MG63 (cell line): Measurements from ENCODE around the gene KLF3. TPM values are rescaled to one million over a fixed set of nuclear protein-coding genes. Genes with fewer than 3 reads are reported as not detected.

ENCODE experiments used
- DNase-seq: peaks from one replicate; pipeline ENCODE4 v3.0.0-alpha.2; 2020
- H3K27me3 ChIP-seq: fragments of 250-450 bp; sonication (Bioruptor Pico); 2 replicates; pipeline ENCODE4 v1.5.1; 2020; ENCODE audit warnings: mild to moderate bottlenecking, moderate library complexity
- H3K36me3 ChIP-seq: fragments of 250-450 bp; sonication (Bioruptor Pico); 2 replicates; pipeline ENCODE4 v1.5.1; 2020; ENCODE audit warnings: mild to moderate bottlenecking, moderate library complexity
- H3K4me3 ChIP-seq: fragments of 250-450 bp; sonication (Bioruptor Pico); 2 replicates; pipeline ENCODE4 v1.5.1; 2020; ENCODE audit warnings: mild to moderate bottlenecking, moderate library complexity
- H3K9me3 ChIP-seq: fragments of 250-450 bp; sonication (Bioruptor Pico); 2 replicates; pipeline ENCODE4 v1.5.1; 2020; ENCODE audit warnings: mild to moderate bottlenecking, moderate library complexity
- total RNA-seq: library from RNA; depleted of rRNA; stranded (reverse); fragments of >200 nt; shearing (Covaris generic); gene quantifications from 2 replicates; pipeline ENCODE4 v1.2.3, GENCODE V29; 2014; ENCODE audit warnings: low replicate concordance

The KLF3 gene
- total RNA-seq, 1 experiment from 2014 or later = 1.9 TPM

DNA sequence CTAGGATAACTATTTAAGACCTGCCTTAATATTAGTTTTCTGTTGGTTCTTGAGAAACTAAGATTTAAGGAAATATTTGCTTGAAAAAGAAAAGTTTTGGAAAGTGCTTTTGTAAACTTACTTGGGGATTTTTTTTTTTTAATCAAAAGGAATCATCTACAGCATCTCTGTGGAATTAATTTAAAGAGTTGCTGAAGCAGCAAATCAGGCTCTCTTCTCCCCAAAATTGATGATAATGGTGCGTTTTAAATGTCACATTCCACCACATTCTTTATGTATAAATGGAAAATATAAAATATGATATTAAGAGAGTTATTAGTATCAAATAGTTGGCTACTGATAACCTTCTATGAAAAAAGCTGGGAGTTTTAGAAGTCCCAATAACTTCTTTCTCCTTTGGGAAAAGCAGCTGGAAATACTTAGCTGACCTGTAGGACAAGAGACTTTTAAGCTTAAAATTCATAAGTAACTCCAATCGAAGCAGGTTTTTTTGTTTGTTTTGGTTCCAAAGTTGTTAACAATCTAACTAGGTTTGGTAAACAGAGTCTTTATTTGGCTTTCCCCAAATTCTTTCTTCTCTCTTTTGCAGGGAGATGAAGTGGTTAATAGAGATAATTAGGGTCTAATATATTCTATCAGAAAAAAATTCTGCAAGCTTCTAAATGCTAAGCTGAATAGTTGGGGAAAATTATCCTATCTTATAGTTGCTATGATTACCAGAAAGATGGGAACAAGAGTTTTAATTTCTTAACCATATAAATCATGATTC lies 4.4 kb downstream of the KLF3 start:
- H3K4me3 ChIP-seq = no peak overlapping the region; the same call in 1 of the 2 replicates
- no peak for DNase-seq
- H3K27me3 ChIP-seq = no peaks in the 10 kb centered on the region
- H3K36me3 ChIP-seq = peaks cover 22% of the 10 kb centered on the region
- no peaks in the 10 kb centered on the region for H3K9me3 ChIP-seq

DNA sequence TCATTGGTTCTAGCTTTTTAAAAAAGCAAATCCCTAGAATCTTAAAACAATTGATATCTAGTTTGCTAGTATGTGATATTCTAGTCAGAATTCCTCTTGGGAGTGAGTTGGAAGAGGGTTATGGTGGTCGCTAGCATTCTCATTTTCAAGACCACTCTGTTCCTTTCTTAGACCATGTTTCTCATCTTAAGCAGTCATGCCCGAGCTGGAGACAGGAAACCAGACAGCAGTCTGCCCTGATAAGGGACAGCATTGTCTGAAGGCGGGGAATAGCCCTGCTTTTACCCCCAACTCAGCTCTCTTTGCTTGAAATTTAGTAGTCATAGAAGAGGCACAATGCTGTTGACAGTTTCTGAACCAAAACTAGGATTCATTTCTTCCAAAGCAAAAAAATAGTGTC lies 5.2 kb downstream of the KLF3 start:
- Histone ChIP-seq H3K9me3 (no peaks in the 10 kb centered on the region), H3K4me3 (no peak overlapping the region), H3K27me3 (no peaks in the 10 kb centered on the region), H3K36me3 (peaks cover 26% of the 10 kb centered on the region)
- DNase-seq = no peak

DNA sequence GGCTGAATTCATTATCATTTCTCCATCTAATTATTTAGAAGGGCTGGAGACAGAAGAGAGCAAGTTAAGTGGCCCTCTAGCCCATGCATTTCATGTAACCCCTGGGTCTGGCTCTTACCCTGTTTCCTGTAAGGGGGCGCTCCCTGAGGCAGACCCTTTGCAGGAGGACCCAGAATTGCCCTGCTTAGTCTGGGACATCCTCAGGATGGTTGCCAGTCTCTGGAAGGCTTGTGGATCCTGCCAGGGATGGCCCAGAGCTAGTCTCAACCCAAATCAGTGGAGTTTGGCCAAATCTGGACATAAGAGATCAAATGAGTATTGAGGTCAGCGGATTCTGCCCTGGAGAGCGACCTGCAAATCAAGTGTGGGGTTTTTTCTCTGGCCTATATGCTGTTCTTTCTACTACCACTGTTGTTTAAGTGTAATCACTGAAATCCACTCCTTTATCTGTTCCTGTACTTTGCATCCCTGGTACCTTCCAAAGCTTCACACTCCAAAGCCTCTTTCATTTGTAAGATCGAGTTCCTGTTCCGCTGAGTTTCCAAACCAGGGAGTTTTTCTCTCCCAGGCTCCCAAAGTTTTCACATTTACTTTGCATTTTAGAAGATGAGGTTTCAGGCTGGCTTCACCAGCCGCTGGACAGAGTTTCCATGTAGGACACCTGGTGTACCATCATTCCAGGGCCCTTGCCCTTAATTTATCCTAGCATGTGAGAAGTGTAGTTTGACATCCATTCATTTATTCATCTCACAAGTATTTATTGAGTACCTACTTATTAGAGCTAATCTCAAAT lies 6.3 kb downstream of the KLF3 start:
- no peak for DNase-seq

DNA sequence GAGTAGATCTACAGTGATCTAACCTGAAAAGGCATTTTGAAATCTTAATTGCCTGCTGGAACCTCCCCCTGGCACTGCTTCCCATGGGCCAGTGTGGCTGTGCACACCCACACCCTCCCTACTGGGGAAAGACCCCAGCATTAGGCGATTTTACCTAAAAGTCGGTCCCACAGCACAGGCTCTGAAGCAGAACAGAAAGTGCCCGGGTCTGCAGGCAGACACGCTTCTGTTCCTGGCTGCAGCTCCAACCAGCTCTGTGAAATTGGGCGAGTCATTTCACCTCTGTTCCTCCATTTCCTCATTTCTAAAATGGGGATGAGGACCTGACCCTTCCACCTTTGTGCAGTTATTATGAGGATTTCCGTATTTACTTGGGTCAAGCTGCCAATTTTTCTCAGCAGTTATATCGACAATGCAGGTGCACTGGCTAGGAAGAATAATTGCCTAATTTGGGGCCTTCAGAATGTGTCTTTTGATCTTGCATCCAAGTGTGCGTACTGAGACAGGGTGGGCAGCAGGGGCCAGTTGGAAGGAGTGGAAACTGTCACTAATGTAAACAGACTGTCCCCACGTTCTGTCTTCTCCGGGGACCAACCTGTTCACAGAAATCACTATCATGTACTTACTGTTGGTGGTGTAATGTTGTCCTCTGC lies 7.1 kb downstream of the KLF3 start:
- no peak for DNase-seq
- H3K4me3 ChIP-seq = no peak overlapping the region
- H3K36me3 ChIP-seq = peaks cover 14% of the 10 kb centered on the region
- no peaks in the 10 kb centered on the region for H3K9me3 ChIP-seq
- H3K27me3 ChIP-seq = no peaks in the 10 kb centered on the region

More for the DNA sequence above, 6.3 kb downstream of the KLF3 start:
- Histone ChIP-seq H3K4me3 (no peak overlapping the region), H3K36me3 (peaks cover 22% of the 10 kb centered on the region), H3K9me3 (no peaks in the 10 kb centered on the region), H3K27me3 (no peaks in the 10 kb centered on the region)

DNA sequence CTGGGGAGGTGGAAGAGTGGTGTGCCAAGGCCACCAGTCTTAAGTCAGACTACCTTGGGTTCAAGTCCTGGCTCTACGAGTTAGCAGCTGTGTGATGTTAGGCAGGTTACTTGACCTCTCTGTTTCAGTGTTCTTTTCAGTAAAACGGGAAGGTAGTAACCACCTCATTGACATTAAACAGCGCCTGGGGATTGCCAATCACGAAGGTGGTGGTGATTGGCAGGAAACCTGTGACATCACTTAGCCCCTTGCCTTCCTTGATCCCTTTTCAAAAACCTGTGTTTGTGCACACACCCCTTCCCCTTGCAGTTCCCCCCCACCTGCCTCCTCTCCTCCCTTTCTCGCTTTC lies 7.6 kb downstream of the KLF3 start:
- peaks cover 11% of the 10 kb centered on the region; the same call in 1 of the 2 replicates for H3K36me3 ChIP-seq
- no peak for DNase-seq
- H3K27me3 ChIP-seq = no peaks in the 10 kb centered on the region
- H3K4me3 ChIP-seq = no peak overlapping the region
- no peaks in the 10 kb centered on the region for H3K9me3 ChIP-seq

DNA sequence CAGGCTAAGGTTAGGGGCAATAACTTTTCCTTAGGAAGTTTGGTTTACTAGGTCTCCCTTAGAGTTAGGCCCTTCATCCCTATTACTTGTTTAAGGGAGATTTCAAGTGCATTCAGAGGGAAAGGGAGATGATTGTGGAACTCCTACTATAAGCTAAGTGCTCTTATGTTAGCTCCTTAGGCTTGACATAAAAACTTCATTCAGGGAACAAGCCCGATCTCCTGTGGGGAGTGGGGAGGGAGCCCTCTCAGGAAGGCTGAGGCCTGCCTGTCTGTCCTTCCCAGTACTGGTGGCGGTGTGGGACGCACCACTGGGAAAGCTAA lies 8.0 kb downstream of the KLF3 start:
- Histone ChIP-seq H3K4me3 (no peak overlapping the region), H3K27me3 (no peaks in the 10 kb centered on the region), H3K36me3 (peaks cover 9% of the 10 kb centered on the region; the same call in 1 of the 2 replicates), H3K9me3 (no peaks in the 10 kb centered on the region)
- no peak for DNase-seq

DNA sequence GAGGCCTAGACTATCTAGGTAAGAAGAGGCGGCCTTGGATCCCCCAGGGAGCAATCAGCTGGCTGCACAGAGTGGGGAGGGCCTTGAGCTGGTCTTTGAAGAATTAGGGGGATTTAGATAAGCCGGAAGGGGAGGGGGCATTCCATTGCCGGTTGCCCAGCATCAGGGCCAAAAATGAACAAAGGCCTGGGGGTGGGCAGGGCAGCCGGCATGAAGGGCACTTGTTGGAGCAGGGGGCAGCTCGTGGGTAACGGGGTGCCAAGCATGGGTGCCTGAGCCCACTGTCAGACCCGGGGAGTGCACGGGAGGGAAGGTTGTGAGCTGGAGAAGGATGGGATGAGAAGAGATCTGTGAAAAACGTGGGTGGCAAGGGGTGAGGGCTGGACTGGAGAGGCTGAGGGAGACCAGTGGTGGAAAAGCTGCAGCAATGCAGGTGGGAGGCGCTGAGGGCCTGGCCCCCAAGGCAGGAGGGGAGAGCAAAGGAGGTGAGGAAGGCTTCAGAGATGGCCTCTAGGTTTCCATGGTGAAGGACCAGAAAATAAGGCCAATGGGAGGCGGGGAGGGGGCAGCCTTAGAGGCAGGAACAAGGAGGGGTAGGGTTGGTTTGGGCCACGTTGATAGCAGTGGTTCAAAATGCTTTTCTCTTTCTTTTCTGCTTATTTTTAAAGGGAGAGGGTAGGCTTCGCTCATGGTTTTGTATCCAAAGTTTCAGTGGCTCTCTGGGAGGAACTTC lies 8.6 kb downstream of the KLF3 start:
- Histone ChIP-seq H3K4me3 (no peak overlapping the region), H3K27me3 (no peaks in the 10 kb centered on the region), H3K9me3 (no peaks in the 10 kb centered on the region), H3K36me3 (peaks cover 9% of the 10 kb centered on the region; the same call in 1 of the 2 replicates)
- DNase-seq = no peak

DNA sequence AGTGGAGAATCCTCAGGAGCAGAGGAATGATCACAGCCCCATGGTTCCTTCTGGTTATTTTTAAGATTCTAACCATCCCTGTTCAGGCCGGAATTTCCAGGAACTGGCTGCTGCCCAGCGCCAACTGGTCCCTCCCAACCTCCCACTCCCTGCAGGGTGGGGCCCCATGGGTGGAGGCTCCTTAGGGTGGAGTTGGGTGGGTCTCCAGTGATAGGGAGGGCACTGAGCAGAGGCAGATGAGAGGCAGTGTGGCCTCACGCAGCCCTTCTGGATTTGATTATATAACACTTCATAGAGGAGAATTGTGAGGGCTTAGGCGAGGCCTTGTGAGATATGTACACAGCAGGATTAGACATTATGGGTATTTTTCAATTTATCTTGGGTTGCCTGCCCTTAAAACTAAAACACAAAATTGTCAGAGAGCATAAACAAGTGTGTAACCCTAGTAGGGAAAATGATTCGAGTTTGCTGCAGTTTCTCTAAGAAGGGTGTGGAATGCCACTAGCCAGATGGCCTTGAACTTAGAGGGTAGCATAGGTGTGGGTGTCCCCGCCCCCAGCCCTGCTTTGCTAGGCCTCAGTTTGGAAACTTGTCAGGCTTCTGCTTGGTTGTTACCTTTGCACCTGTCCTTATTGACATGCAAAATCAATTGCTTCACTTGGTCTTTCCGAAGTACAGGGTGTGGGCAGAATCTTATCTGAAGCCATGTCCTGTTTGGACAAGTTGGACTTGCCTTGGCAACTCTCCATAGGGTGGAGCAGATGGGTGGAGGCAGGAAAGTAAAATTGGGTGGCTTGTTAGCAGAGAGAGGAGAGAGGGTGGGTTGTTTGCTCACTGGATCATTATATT lies 9.4 kb downstream of the KLF3 start:
- H3K9me3 ChIP-seq = no peaks in the 10 kb centered on the region
- no peaks in the 10 kb centered on the region for H3K27me3 ChIP-seq
- no peak overlapping the region for H3K4me3 ChIP-seq
- peak; percentile 70 for DNase-seq
- peaks cover 10% of the 10 kb centered on the region for H3K36me3 ChIP-seq

DNA sequence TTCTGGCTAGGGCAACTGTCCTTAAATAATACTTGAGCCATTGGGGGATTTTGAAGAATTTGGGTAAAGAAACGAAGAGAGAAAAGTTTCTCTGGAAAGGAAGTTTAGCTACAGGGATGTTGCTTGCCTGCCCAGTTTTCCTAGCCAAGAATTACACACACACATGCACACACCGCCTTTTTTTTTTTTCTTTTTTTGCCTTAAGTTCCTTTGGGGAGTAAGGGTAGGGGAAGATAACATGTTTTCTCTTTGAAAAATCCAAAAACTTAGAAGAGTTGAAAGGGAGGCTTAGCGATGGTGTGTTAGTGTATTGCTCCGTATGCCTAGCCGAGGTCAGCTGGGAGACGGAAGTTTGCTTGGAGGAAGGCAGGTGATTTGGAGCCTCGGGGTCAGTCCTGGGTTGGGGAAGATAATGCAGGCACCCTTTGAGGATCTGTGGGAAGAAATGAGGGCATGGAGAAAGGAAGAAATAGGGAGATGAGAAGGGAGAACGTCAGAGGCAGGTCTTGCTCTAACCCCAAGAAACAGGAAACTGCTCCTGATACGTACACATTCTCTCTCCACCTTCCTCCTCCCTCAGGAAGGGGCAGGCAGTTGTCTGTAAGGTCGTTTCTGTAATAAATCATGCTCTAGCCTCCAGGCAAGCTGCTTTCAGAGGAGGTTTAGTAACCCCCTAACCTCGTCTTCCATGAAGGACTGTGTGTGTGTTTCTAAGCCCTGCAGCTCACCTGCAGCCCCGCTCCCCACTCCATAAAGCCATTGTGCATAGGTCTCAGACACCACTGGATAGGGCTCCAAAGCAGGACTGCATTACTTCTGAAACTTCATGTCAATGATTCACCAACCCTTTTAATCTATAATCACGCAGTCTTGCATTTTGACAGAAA lies 10.5 kb downstream of the KLF3 start:
- no peaks in the 10 kb centered on the region for H3K9me3 ChIP-seq
- no peak overlapping the region for H3K4me3 ChIP-seq
- no peaks in the 10 kb centered on the region for H3K27me3 ChIP-seq
- H3K36me3 ChIP-seq = peaks cover 11% of the 10 kb centered on the region
- DNase-seq = no peak

DNA sequence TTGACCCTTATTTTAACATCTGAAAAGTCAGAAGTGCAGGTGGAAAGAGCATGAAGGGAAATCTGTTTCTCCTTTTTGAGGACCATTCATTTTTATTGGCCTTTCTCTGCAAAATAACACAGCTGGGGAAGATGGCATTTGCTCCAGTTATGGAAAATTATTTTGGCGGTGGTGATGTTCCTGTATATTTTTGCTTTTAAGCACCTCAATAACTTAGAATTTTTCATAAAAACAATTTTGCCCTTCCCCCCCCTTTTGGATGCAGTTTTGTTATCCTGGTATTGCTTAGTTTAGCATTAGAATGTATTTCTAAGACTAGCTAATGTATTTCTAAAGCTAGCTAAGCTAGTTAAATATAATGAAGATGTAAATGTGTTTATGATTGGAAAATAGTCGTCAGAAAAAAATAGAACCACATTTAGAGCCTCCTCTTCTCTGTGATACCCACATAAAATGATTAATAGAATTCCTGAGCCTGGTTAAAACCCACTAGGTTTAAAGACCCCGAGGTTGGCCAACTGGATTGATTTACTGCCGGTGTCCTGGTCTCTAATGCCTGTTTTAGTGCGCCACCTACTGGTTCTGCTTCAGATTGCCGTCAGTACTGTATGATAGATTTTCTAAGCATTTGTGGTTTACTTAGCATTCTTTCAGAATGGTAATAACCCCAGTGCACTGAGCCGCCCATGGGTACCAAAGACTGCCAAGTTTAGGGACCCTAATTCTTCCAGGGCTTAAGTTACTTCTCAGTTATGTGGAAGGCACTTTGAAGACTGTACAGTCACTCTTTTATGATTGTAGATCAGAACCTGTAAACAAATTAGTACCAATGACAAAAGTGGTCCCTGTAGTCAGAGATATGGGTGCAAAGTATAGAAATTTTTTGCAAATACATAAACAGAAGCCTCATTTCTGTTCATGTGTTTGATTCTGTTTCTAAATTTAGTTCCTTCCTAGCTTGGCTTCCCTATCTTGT lies 11.4 kb downstream of the KLF3 start:
- H3K4me3 ChIP-seq = no peak overlapping the region
- H3K36me3 ChIP-seq = peaks cover 11% of the 10 kb centered on the region
- H3K27me3 ChIP-seq = no peaks in the 10 kb centered on the region
- DNase-seq = peak; percentile 52
- no peaks in the 10 kb centered on the region for H3K9me3 ChIP-seq

DNA sequence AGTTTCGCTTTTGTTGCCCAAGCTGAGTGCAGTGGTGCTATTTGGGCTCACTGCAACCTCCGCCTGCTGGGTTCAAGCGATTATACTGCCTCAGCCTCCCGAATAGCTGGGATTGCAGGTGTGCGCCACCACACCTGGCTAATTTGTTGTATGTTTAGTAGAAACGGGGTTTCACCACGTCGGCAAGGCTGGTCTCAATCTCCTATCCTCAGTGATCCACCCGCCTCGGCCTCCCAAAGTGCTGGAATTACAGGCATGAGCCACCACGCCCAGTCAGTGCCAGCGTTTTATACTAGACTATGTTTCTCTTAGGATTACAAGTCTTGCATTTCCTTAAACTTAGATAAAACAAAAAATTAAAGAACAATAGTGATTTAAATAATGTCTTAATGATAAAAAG lies 13.0 kb downstream of the KLF3 start:
- no peaks in the 10 kb centered on the region for H3K27me3 ChIP-seq
- H3K9me3 ChIP-seq = no peaks in the 10 kb centered on the region
- no peak overlapping the region for H3K4me3 ChIP-seq
- no peak for DNase-seq
- peaks cover 14% of the 10 kb centered on the region for H3K36me3 ChIP-seq

DNA sequence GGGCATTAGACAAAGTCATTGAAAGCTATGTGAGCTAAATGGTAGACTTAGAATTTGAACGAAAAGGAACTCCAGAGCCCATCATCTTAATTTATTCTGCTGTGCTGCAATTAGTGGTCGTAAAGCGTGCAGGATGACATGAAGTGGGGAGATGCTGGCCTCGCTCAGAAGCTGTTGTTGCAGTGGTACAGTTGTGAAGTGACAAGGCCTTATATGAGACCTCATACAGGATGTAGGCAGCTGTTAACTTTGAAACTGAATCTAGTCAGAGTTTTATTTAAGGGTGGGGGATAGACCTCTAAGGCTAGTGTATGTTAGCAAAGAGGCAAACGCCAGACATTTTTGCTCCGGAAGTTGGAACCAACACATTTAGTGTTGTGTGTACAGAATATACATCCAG lies 13.4 kb downstream of the KLF3 start:
- no peaks in the 10 kb centered on the region for H3K27me3 ChIP-seq
- no peak for DNase-seq
- no peak overlapping the region for H3K4me3 ChIP-seq
- peaks cover 15% of the 10 kb centered on the region for H3K36me3 ChIP-seq
- no peaks in the 10 kb centered on the region for H3K9me3 ChIP-seq

DNA sequence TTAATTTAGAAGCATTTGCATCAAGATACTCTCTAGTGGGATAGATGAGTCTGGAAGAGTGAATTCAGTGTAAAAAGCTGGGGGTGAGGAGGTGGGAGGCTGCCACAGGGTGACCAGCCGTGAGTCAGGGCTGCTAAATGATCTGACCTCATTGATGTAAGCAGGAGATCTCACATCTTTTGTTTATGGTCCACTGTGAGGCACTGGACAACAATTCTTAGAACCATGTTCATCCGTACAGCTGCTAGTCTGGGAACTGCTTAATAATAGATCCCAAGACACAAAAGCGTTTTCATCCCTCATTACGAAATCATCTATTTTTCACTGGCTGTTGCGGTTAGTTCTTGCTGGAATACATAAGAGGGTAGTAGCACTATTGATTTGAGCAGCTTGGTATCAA lies 14.1 kb downstream of the KLF3 start:
- peak; percentile 73 for DNase-seq
- Histone ChIP-seq H3K9me3 (no peaks in the 10 kb centered on the region), H3K27me3 (no peaks in the 10 kb centered on the region), H3K4me3 (no peak overlapping the region), H3K36me3 (peaks cover 21% of the 10 kb centered on the region)

DNA sequence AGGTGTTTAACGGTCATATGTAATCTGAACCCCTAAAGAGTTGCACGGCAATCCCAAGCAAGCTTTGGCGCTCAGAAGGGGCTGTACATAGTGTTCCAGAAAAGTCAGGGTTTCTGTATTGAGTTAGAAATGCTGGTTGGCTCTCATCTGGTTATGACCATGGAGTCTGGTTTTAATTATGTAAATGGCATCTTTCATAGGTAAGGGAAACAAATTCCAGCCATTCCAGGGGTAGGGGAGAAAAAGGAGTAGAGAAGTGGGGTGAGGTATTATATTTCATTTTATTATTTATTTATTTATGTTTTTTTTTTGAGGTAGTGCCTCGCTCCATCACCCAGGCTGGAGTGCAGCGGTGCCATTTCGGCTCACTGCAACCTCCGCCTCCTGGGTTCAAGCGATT lies 15.9 kb downstream of the KLF3 start:
- Histone ChIP-seq H3K27me3 (no peaks in the 10 kb centered on the region), H3K9me3 (no peaks in the 10 kb centered on the region), H3K4me3 (no peak overlapping the region), H3K36me3 (peaks cover 27% of the 10 kb centered on the region)
- no peak for DNase-seq
